ENCODE results near the gene GPR89B. TPM values are rescaled to one million over a fixed set of nuclear protein-coding genes. Genes with fewer than 3 reads are reported as not detected.
"Not testable (repeated sequence)": the region's sequence is repeated elsewhere in the genome, so short reads cannot be mapped to it uniquely, and the experiment has no call there.

Gene GPR89B
- total RNA-seq, 1 experiment from 2014 or later, result 12.1 TPM

DNA sequence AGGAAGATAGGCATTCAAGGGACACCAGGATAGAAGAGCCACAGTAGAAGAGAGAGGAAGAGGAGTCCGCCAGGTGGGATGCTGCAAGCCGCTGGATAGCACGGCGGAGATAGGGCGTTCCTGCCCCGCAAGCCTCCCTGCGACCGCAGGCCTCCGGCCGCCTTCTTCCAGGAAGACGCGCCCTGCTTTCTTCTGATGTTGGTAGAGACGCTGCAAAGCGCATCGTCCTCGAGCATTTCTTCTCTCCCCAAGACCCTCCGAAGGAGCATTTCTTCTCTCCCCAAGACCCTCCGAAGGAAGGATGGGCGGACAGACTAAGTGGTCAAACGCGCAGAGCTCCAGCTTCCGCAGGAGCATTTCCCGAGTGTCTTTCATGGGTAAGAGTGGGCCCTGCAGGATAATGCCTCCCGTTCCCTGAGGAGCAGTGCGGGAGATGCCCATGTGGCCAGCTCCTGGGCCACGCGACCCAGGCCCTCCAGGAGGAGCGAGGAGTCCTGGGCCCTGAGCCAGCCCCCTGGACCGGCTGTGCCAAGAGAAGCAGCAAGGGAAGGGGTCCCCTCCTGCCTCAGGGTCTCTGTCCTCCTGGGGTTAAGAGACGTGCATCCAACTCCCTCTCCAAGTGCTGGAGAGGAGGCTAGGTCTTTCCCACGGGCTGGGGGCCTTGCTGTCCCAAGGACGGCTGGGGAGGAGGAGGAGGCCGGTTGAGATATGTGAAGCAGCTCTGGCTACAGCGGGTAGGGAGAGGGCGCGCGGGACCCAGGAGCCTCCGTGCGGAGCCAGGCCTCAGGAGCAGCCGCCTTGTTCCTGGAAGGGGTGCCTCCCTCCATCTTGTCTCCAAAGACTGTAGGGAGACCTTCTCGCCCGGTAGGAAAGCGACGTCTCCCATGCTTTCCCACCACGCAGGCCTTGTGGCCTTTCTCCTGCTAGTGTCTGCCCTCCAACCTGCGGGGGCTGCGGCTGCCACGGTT lies 85.2 kb downstream of the GPR89B start:
- peak; percentile 20 for DNase-seq (ENCODE audit: low spot score)
- in situ Hi-C loops (cut with HindIII; ENCODE audit: low sequenced_read_pairs), result not testable (repeated sequence)

DNA sequence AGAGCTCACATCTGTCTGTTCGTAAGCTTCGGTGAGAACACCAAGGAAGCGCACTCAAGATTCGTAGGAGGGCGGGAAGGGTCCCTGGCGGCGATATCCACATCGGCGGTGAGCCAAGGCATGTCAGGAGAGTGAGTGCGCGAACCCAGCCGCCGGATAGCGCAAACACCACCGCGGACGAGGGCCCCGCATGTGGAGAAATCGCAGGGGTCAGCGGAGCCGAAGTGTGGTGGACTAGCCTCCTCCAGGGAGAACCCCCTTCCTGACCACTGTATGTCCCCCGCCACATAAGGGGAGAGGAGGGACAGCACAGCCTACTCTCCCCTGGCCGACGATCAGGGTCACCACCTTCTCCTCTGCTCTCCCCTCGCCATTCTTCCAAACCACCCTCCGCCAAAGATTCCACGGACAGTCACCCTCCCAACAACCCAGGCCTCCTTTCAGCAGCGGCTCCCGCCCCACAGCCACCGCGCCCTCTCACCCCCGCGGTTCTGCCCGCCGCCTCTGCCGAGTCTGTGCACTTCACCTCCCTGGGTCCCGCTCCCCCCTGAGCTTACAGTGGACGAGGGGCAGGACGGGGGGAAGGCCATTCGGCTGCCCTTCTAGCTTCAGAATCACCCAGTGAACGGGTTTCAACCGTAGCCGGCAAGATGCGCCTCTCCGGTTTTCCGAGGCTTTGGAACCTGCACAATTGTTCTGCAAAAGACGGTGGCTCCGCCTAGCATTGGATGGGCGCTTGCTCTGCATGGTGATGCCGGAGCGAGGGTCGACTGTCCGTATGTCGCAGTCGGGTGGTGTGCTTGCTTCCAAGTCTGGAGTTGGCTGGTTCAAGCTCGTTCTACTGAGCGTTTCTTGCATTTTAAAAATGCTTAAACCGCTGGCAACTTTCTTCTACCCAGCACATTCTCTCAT lies 86.3 kb downstream of the GPR89B start:
- peak; percentile 17 for DNase-seq (ENCODE audit: low spot score)
- in situ Hi-C loops (cut with HindIII; ENCODE audit: low sequenced_read_pairs), result not testable (repeated sequence)

- in situ Hi-C loops (cut with HindIII; ENCODE audit: low sequenced_read_pairs); DNase-seq (ENCODE audit: low spot score): not testable (repeated sequence)
These were observed 96.7 kb downstream of the GPR89B start for GRCh38 chr1:148024918-148025317.

GRCh38 chr1:148027004-148027403 lies 98.8 kb downstream of the GPR89B start:
- in situ Hi-C loops (cut with HindIII; ENCODE audit: low sequenced_read_pairs); DNase-seq (ENCODE audit: low spot score): not testable (repeated sequence)

GRCh38 chr1:148032247-148032646 lies 104.0 kb downstream of the GPR89B start:
- DNase-seq (ENCODE audit: low spot score); in situ Hi-C loops (cut with HindIII; ENCODE audit: low sequenced_read_pairs): not testable (repeated sequence)

- DNase-seq (ENCODE audit: low spot score); in situ Hi-C loops (cut with HindIII; ENCODE audit: low sequenced_read_pairs): not testable (repeated sequence)
These were observed 104.5 kb downstream of the GPR89B start for GRCh38 chr1:148032690-148033089.

- DNase-seq (ENCODE audit: low spot score); in situ Hi-C loops (cut with HindIII; ENCODE audit: low sequenced_read_pairs): not testable (repeated sequence)
These were observed 104.9 kb downstream of the GPR89B start for GRCh38 chr1:148033147-148033546.

- in situ Hi-C loops (cut with HindIII; ENCODE audit: low sequenced_read_pairs); DNase-seq (ENCODE audit: low spot score): not testable (repeated sequence)
These were observed 109.7 kb downstream of the GPR89B start for GRCh38 chr1:148037850-148038461.

DNA sequence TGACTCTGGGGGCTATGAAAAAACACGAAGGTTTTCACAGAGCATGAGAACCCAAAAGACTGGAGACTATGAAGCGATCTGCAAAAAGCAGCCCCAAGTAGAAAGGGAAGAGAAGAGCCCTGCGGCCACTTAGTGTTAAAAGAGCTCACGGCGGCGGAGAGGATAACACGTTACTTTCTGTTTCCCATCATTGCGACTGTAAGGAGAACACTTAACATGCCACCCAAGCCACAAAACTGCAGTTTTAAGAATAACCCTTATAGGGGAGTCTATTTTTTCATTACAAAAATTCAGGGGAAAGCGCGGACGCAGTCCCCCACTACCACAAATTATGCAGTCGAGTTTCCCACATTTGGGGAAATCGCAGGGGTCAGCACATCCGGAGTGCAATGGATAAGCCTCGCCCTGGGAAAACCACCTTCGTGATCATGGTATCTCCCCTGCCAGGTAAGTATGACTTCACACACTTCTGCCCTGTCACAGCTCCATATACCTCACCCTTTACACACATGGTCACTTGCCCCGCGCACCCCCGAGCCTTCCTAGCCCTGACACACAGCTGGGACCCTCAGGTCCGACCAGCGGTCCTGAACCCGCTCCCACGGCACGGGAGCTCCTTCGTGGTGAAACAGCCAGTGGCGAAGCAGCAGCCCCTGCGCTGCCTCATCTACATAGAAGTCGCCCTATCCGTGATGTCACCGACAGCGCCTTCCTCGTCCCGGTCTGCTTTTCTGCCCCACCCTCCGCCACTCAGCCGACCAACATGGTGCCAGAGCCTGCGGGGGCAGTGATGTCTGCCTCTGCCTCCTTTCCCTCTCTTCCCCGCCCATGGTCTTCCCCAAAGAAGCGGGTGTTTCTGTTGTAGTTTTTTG lies 110.5 kb downstream of the GPR89B start:
- DNase-seq (ENCODE audit: low spot score), result peak; percentile 92
- in situ Hi-C loops (cut with HindIII; ENCODE audit: low sequenced_read_pairs), result not testable (repeated sequence)

Other genes starting within 250 kb of the GPR89B start
- not detected in 2 replicates for gene GJA5, start 167.8 kb upstream of the GPR89B start, total RNA-seq (2014; rRNA removed; shearing (Covaris generic))
- gene GJA8, start 25.6 kb upstream of the GPR89B start, total RNA-seq (2014; rRNA removed; shearing (Covaris generic)), result not detected in 2 replicates
- gene NBPF11, start 223.9 kb downstream of the GPR89B start, total RNA-seq (2014; rRNA removed; shearing (Covaris generic)), result 0.74 and 2.9 TPM in 2 replicates

Data from G401 (cell line).